HG03103 (cell line): ENCODE results near the gene TTC13.

ENCODE experiments used
- ATAC-seq: cut with Tn5 transposase; IDR thresholded peaks from one replicate; pipeline ENCODE4 v1.9.1; 2021; ENCODE audit warnings: low read depth; ENCODE audit not compliant: unreplicated experiment

TTC13 gene

DNA sequence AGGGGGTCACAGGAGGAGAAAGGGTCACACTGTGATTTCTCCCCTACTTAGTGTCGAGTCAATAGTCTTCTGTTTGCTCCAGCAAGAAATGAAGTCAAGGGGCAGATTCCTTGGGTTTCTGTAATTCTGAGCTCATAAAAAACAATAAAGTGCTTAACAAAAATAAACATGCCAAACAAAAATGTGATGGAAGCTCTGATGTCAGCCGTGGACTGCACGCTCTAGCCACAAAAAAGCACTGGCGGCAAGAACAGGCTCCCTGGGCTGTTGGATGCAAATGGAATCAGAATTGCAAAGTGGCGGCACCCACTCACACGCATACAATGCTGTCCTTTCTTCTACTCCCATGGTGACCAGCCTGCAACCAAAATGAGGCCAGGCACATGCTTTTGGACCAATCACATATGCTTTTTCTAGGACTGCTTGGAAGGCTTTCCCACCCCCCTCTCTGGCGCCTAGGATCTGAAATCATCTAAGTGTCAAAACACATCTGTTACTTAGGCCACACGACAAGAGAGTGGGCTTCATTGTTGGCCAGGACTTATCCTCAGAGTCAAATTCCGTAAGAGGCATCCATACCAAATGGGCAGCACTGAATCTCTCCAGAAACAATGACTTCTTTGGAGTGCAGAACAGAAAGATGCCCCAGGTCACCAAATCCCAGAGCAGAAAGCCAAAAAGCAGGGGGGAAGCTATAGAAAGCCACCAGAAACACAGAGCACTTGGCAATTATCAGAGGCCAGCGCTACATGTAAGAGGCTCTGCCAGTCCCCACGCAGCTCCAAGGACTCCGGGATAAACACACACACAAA is 119.5 kb downstream of the TTC13 start:
- no peak for ATAC-seq

DNA sequence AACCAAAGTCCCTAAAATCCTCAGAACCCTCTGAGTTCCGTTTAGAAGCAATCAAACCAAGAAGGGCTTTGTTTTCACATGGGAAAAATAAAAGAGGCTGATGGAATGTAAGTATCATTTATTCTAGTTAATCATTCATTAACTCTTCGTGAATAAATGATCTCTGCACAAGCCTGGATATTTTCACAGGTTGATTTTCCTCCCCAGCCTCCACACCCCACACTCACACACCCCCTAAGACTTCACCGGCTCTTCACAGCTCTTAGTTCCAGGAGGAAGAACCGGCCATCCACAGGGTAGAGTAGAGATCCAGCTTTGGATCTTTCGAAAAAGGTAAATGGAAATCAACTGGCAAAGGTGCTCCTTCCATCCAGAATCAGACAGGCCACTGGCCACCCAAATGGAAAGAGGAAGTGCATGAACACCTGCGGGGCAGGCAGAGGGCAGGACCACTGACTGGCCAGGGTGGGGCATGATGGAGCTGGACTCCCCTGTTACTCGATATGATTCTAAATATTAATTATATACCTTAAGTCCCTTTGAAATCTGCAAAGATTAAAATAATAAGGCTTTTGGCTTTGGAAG is 120.3 kb downstream of the TTC13 start:
- ATAC-seq, result no peak

DNA sequence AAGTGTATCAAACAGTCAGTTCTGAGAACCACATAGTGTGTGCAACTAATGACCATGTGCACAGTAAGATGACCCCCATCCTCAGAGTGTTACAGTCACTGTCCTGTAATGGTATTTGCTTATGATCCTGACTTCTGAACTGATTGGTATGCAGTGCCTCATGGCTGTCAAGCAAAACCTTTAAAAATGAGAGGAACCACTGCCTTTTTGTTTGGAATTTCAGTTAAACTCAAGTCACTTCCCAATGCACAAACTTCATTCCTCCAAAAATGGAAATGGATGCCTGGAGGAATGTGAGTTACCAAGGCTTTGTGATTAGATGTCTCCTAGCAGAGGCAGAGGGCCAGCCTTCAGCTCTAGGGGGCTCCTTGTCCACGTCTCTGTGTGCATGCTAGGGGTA is 120.8 kb downstream of the TTC13 start:
- no peak for ATAC-seq

DNA sequence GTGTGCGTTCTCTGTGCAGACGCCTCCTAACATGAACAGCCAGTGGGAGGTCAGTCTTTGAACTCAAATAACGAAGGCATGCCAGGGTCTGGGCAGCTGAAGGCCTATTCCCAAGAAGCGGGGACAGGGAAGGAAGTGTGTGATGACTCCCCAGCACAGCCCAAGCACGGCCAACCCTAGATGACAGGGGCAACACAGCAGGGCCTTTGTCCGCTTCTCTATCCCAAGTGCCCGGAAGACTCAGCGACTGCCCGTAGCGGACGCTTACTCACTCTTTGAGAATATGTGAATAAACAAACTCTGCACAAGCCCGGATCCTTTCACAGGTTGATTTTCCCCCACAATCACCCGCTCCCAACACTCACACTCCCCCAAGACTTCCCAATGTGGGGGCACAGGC is 121.6 kb downstream of the TTC13 start:
- ATAC-seq, result no peak
